NCI-H2171 (cell line): ENCODE measurements around the gene SCRT2.
"Not testable (repeated sequence)": the region's sequence is repeated elsewhere in the genome, so short reads cannot be mapped to it uniquely, and the experiment has no call there.

Experiments
- DNase-seq: peaks from one replicate; lab custom pipeline; 2025; lab: John Stamatoyannopoulos, UW

Gene SCRT2

GRCh38 chr20:675453-676314 is at the start of gene SCRT2:
Gene SCRT2 (minus strand): TSS chr20:675802. CDS start chr20:675601, 201 bp downstream.
- peak; percentile 62 for DNase-seq

GRCh38 chr20:724797-725196 is 49.2 kb upstream of the SCRT2 start:
- not testable (repeated sequence) for DNase-seq

- DNase-seq, result peak; percentile 95
Measured at GRCh38 chr20:723756-724155, 48.2 kb upstream of the SCRT2 start.

- DNase-seq, result no peak
Measured at GRCh38 chr20:722822-723644, 47.4 kb upstream of the SCRT2 start.

GRCh38 chr20:721876-722275 is 46.3 kb upstream of the SCRT2 start:
- DNase-seq, result no peak

GRCh38 chr20:719816-720215 is 44.2 kb upstream of the SCRT2 start:
- DNase-seq, result peak; percentile 87

GRCh38 chr20:719068-719467 is 43.5 kb upstream of the SCRT2 start:
- DNase-seq, result no peak

- DNase-seq, result no peak
Measured at GRCh38 chr20:717832-718231, 42.2 kb upstream of the SCRT2 start.

GRCh38 chr20:717271-717670 is 41.7 kb upstream of the SCRT2 start:
- DNase-seq, result no peak

GRCh38 chr20:714453-714852 is 38.9 kb upstream of the SCRT2 start:
- no peak for DNase-seq

- DNase-seq, result no peak
Measured at GRCh38 chr20:711576-711975, 36.0 kb upstream of the SCRT2 start.

- DNase-seq, result no peak
Measured at GRCh38 chr20:710780-711450, 35.3 kb upstream of the SCRT2 start.

- DNase-seq, result peak; percentile 84
Measured at GRCh38 chr20:709991-710779, 34.6 kb upstream of the SCRT2 start.

- peak; percentile 91 for DNase-seq
Measured at GRCh38 chr20:709423-709822, 33.8 kb upstream of the SCRT2 start.

GRCh38 chr20:708956-709355 is 33.4 kb upstream of the SCRT2 start:
- DNase-seq, result no peak

GRCh38 chr20:707451-708110 is 32.0 kb upstream of the SCRT2 start:
- no peak for DNase-seq

- no peak for DNase-seq
Measured at GRCh38 chr20:706366-706885, 30.8 kb upstream of the SCRT2 start.

- DNase-seq, result no peak
Measured at GRCh38 chr20:704726-705125, 29.1 kb upstream of the SCRT2 start.

- no peak for DNase-seq
Measured at GRCh38 chr20:703426-703825, 27.8 kb upstream of the SCRT2 start.

GRCh38 chr20:703006-703405 is 27.4 kb upstream of the SCRT2 start:
- DNase-seq, result no peak
